Upper lobe of left lung (tissue), 6 donors: ENCODE results near the gene PSD2. TPM values are rescaled to one million over a fixed set of nuclear protein-coding genes. Genes with fewer than 3 reads are reported as not detected.

Source experiments
- ATAC-seq, 2 donors: fragments of 200-7000 bp; cut with Tn5 transposase; one replicate each; pipeline ENCODE4 v1.9.1; 2022; ENCODE audit warnings: mild to moderate bottlenecking in 2 of 2, moderate library complexity in 2 of 2; ENCODE audit not compliant: low FRiP score in 2 of 2
- DNase-seq, 2 donors: peaks; one replicate each; pipeline ENCODE4 v3.0.0-alpha.2; 2019 to 2020
- H3K27ac ChIP-seq, 4 donors: fragments of 200-600 bp; sonication (generic); one replicate each; pipeline ENCODE4 v1.5.1; 2016 to 2019
- H3K27me3 ChIP-seq, 4 donors: fragments of 200-600 bp; sonication (generic); one replicate each; pipeline ENCODE4 v1.5.1; 2017 to 2019
- H3K36me3 ChIP-seq, 4 donors: fragments of 200-600 bp; sonication (generic); one replicate each; pipeline ENCODE4 v1.5.1; 2016 to 2019
- H3K4me1 ChIP-seq, 4 donors: fragments of 200-600 bp; sonication (generic); one replicate each; pipeline ENCODE4 v1.5.1; 2018 to 2019
- H3K4me3 ChIP-seq, 4 donors: fragments of 200-600 bp; sonication (generic); one replicate each; pipeline ENCODE4 v1.5.1; 2017 to 2019; ENCODE audit warnings: mild to moderate bottlenecking in 2 of 4, moderate library complexity in 1 of 4
- H3K9me3 ChIP-seq, 4 donors: fragments of 200-600 bp; sonication (generic); one replicate each; pipeline ENCODE4 v1.5.1; 2018 to 2019
- CTCF ChIP-seq, 6 experiments: fragments of 450-650 bp in 4 of 6; fragments of 200-600 bp in 2 of 6; sonication (generic) in 2 of 6; IDR thresholded peaks; one replicate each; pipeline ENCODE4 v1.5.1; 2016 to 2019; ENCODE audit warnings: antibody characterized with exemption in 6 of 6
- EP300 ChIP-seq, 4 donors: sonication (generic); formaldehyde crosslinking; IDR thresholded peaks; one replicate each; pipeline ENCODE4 v1.5.1; 2017; ENCODE audit warnings: antibody characterized with exemption in 4 of 4, control low read depth in 2 of 4
- POLR2A ChIP-seq, 4 donors: fragments of 450-650 bp; IDR thresholded peaks; one replicate each; pipeline ENCODE4 v1.5.1; 2016 to 2017; ENCODE audit warnings: antibody characterized with exemption in 4 of 4, mild to moderate bottlenecking in 2 of 4
- POLR2AphosphoS5 ChIP-seq, 2 donors: sonication (generic); formaldehyde crosslinking; IDR thresholded peaks; one replicate each; pipeline ENCODE4 v1.5.1; 2017; ENCODE audit warnings: antibody characterized with exemption in 2 of 2
- WGBS, 2 donors: methylation state at CpG; one replicate each; pipeline ENCODE4 v1.1.5; 2017 to 2018; 5-methylcytosine and 5-hydroxymethylcytosine counted together
- total RNA-seq, 6 donors: library from RNA; depleted of rRNA in 4 of 6; stranded (reverse); fragments of >200 nt in 4 of 6; gene quantifications; one replicate each; pipeline versions ENCODE4 v1.1.0 to v1.2.1, GENCODE V29; 2016 to 2021
- donor health status: DM: no; HTN: no; CAD: no; lungs with moderate emphysema.
- donor health status: DM: no; HTN: yes; CAD: no; lungs with severe emphysema.

The PSD2 gene
- total RNA-seq, 6 donors from 2014 or later = 0.10 to 0.15 (median 0.11) TPM; not detected in 3

GRCh38 chr5:139760066-139761056 is 35.2 kb upstream of the PSD2 start:
- TF ChIP-seq POLR2AphosphoS5 (IDR thresholded peaks at IDR 0.05) (no peak), POLR2A (IDR thresholded peaks at IDR 0.05) (no peak), EP300 (IDR thresholded peaks at IDR 0.05) (no peak), CTCF (IDR thresholded peaks at IDR 0.05) (no peak)
- no peak overlapping the region for H3K27ac ChIP-seq
- no peak for DNase-seq
- H3K4me1 ChIP-seq = peaks cover 3 to 18% (median 8%) of the 10 kb centered on the region in 4 donors
- peaks cover 0 to 19% (median 12%) of the 10 kb centered on the region in 4 donors for H3K27me3 ChIP-seq
- no peaks in the 10 kb centered on the region for H3K36me3 ChIP-seq
- WGBS, 2 donors = 69 to 73% methylated on average over 4 to 6 of the region's 6 CpGs
- H3K9me3 ChIP-seq = no peaks in the 10 kb centered on the region
- no peak for ATAC-seq
- no peak overlapping the region for H3K4me3 ChIP-seq

GRCh38 chr5:139761057-139761450 is 34.6 kb upstream of the PSD2 start:
- no peaks in the 10 kb centered on the region for H3K9me3 ChIP-seq
- no peak overlapping the region for H3K4me3 ChIP-seq
- H3K27me3 ChIP-seq = peaks cover 0 to 13% (median 10%) of the 10 kb centered on the region in 4 donors
- H3K4me1 ChIP-seq = peaks cover under 1 to 15% (median 3%) of the 10 kb centered on the region in 4 donors
- DNase-seq (no peak), ATAC-seq (no peak)
- H3K36me3 ChIP-seq = no peaks in the 10 kb centered on the region
- 92 to 93% methylated on average over 3 of the region's 3 CpGs for WGBS, 2 donors
- no peak overlapping the region for H3K27ac ChIP-seq
- TF ChIP-seq CTCF (IDR thresholded peaks at IDR 0.05) (no peak), POLR2A (IDR thresholded peaks at IDR 0.05) (no peak), EP300 (IDR thresholded peaks at IDR 0.05) (no peak), POLR2AphosphoS5 (IDR thresholded peaks at IDR 0.05) (no peak)

GRCh38 chr5:139761501-139761900 is 34.1 kb upstream of the PSD2 start:
- Histone ChIP-seq H3K9me3 (no peaks in the 10 kb centered on the region), H3K27me3 (peaks cover 0 to 9% (median 8%) of the 10 kb centered on the region in 4 donors), H3K27ac (no peak overlapping the region), H3K4me1 (peaks cover 0 to 11% (median 2%) of the 10 kb centered on the region in 4 donors), H3K36me3 (no peaks in the 10 kb centered on the region), H3K4me3 (no peak overlapping the region)
- 61 to 63% methylated on average over 4 of the region's 4 CpGs for WGBS, 2 donors
- DNase-seq = no peak
- ATAC-seq = no peak
- TF ChIP-seq CTCF (IDR thresholded peaks at IDR 0.05) (no peak), POLR2AphosphoS5 (IDR thresholded peaks at IDR 0.05) (no peak), POLR2A (IDR thresholded peaks at IDR 0.05) (no peak), EP300 (IDR thresholded peaks at IDR 0.05) (no peak)

GRCh38 chr5:139762615-139763170 is 32.9 kb upstream of the PSD2 start:
- no peak for TF ChIP-seq CTCF (IDR thresholded peaks at IDR 0.05)
- TF ChIP-seq POLR2AphosphoS5 (IDR thresholded peaks at IDR 0.05) = no peak
- no peak for TF ChIP-seq POLR2A (IDR thresholded peaks at IDR 0.05)
- no peak for TF ChIP-seq EP300 (IDR thresholded peaks at IDR 0.05)
- Histone ChIP-seq H3K4me3 (no peak overlapping the region), H3K27me3 (peaks cover 0 to 8% (median 7%) of the 10 kb centered on the region in 4 donors), H3K27ac (no peak overlapping the region), H3K4me1 (peaks cover 0 to 12% (median 2%) of the 10 kb centered on the region in 4 donors), H3K9me3 (no peaks in the 10 kb centered on the region), H3K36me3 (no peaks in the 10 kb centered on the region)
- 79 to 82% methylated on average over 10 of the region's 10 CpGs for WGBS, 2 donors
- ATAC-seq (no peak), DNase-seq (no peak)
